Lower leg skin (tissue), 3 donors: ENCODE data around the gene DTWD2.

ENCODE experiments used
- CTCF ChIP-seq, 3 donors: fragments of 450-650 bp; IDR thresholded peaks; one replicate each; pipeline ENCODE4 v1.5.1; 2016; ENCODE audit warnings: antibody characterized with exemption in 3 of 3, mild to moderate bottlenecking in 3 of 3, moderate library complexity in 2 of 3
- POLR2A ChIP-seq, 2 donors: fragments of 450-650 bp; IDR thresholded peaks; one replicate each; pipeline ENCODE4 v1.6.1; 2016 to 2017; ENCODE audit warnings: antibody characterized with exemption in 2 of 2, mild to moderate bottlenecking in 1 of 2, moderate library complexity in 1 of 2

- TF ChIP-seq CTCF (IDR thresholded peaks at IDR 0.05) (no peak), POLR2A (IDR thresholded peaks at IDR 0.05) (no peak)
These were observed 6.6 kb downstream of the DTWD2 start for GRCh38 chr5:118981783-118982182.
